Loucy (cell line): ENCODE measurements around the gene CFAP43.

Experiments
- EZH2phosphoT487 ChIP-seq: fragments of 200-600 bp; IDR thresholded peaks from 2 replicates; pipeline ENCODE4 v1.6.1; 2018; ENCODE audit warnings: antibody characterized with exemption, mild to moderate bottlenecking, moderate library complexity, borderline replicate concordance
- TF ChIP-seq, protein P1 (sequence below): fragments of 200-600 bp; sonication (generic); conservative IDR thresholded peaks from 2 replicates; pipeline ENCODE4 v1.5.1; 2014; ENCODE audit warnings: mild to moderate bottlenecking, antibody characterized with exemption, low read length

DNA sequence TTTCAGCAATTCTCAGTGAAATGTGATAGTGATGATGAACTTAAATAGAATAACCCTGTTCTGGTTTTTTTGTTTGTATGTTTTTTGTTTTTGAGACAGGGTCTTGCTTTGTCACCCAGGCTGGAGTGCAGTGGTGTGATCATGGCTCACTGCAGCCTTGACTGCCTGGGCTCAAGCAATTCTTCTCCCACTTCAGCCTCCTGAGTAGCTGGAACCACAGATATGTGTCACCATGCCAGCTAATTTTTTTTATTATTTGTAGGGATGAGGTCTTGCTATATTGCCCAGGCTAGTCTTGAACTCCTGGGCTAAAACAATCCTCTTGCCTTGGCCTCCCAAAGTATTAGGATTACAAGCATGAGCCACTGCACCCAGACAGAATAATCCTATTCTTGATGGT is 132.2 kb downstream of the CFAP43 start:
- TF ChIP-seq, protein P1, sequence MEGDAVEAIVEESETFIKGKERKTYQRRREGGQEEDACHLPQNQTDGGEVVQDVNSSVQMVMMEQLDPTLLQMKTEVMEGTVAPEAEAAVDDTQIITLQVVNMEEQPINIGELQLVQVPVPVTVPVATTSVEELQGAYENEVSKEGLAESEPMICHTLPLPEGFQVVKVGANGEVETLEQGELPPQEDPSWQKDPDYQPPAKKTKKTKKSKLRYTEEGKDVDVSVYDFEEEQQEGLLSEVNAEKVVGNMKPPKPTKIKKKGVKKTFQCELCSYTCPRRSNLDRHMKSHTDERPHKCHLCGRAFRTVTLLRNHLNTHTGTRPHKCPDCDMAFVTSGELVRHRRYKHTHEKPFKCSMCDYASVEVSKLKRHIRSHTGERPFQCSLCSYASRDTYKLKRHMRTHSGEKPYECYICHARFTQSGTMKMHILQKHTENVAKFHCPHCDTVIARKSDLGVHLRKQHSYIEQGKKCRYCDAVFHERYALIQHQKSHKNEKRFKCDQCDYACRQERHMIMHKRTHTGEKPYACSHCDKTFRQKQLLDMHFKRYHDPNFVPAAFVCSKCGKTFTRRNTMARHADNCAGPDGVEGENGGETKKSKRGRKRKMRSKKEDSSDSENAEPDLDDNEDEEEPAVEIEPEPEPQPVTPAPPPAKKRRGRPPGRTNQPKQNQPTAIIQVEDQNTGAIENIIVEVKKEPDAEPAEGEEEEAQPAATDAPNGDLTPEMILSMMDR, result no peak
- TF ChIP-seq EZH2phosphoT487, result no peak
